Fibroblast of pulmonary artery (primary cell): ENCODE results near the gene POU2F1.

Experiments
- DNase-seq: peaks from one replicate; pipeline ENCODE4 v3.0.0-alpha.2; 2010; ENCODE audit warnings: low read depth
- H3K4me3 ChIP-seq: replicated peaks from 2 replicates; pipeline ENCODE4 v1.5.1; 2011; ENCODE audit warnings: low read depth, mild to moderate bottlenecking, control low read depth, low read length, moderate library complexity
- TF ChIP-seq, protein P1 (sequence below): IDR thresholded peaks from 2 replicates; pipeline ENCODE4 v1.5.1; 2011; ENCODE audit warnings: mild to moderate bottlenecking, control low read depth, low read length, inconsistent platforms; ENCODE audit errors: missing control alignments

Gene POU2F1

DNA sequence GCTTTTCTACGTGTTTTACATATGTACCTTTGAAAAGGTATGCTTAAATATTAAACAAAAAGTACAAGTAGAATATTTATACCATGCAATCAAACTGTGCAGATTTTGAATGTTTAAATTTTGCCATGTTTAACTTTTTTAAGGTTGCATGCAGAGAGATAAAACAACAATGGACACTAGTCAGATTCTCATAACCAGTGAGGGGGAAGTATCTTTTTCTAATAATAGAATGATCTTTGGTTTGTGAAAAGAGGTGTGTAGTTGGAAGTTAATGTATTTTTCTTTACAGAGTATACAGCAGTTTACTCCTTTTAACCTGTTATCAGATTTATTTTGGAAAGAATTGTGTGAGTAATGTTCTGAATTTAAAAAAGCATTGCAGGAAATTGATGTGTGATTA, 27.1 kb downstream of the POU2F1 start:
- no peak overlapping the region for H3K4me3 ChIP-seq
- no peak for DNase-seq
- TF ChIP-seq, protein P1, sequence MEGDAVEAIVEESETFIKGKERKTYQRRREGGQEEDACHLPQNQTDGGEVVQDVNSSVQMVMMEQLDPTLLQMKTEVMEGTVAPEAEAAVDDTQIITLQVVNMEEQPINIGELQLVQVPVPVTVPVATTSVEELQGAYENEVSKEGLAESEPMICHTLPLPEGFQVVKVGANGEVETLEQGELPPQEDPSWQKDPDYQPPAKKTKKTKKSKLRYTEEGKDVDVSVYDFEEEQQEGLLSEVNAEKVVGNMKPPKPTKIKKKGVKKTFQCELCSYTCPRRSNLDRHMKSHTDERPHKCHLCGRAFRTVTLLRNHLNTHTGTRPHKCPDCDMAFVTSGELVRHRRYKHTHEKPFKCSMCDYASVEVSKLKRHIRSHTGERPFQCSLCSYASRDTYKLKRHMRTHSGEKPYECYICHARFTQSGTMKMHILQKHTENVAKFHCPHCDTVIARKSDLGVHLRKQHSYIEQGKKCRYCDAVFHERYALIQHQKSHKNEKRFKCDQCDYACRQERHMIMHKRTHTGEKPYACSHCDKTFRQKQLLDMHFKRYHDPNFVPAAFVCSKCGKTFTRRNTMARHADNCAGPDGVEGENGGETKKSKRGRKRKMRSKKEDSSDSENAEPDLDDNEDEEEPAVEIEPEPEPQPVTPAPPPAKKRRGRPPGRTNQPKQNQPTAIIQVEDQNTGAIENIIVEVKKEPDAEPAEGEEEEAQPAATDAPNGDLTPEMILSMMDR = no peak

GRCh38 chr1:167248707-167249642, 28.3 kb downstream of the POU2F1 start:
- no peak overlapping the region for H3K4me3 ChIP-seq
- TF ChIP-seq, protein P1 = no peak
- no peak for DNase-seq

DNA sequence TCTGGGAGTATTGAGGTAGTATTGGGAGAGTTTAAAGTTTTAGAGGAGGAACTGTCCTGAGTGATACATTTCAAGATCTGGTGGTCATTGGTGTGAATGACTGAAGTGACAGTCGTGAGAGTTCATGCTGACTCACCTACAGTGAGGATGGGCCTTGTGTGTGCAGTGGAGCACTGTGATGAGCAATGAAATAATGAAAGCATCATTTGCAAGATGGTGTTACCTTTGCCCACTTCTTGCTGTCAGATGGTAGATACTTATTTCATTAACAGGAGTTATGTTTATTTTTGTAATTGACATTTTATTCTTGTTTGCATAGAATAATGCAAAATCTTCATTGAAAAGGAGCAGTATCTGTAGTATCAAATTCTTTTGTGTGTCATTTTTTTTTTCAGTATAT, 29.0 kb downstream of the POU2F1 start:
- no peak for DNase-seq
- TF ChIP-seq, protein P1 = no peak
- no peak overlapping the region for H3K4me3 ChIP-seq

DNA sequence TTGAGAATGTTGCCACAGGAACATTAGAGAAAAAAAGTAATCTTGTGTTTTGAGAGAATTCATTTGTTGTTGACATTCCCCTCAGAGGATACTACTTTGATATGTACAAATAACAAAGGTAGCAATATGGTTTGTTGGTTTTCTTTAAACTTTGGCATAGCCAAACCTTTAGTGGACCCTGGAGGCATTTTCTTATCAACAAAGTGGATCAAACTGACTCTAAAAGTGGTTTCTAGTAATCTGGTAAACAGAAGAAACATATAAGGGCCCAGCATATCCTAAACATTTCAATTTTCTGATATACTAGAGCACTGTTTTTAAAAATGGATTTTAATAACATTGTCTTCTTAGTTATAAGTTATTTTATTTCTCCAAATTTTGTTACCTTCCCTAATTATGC, 29.8 kb downstream of the POU2F1 start:
- TF ChIP-seq, protein P1 = no peak
- DNase-seq = no peak
- no peak overlapping the region for H3K4me3 ChIP-seq

GRCh38 chr1:167251472-167251871, 30.8 kb downstream of the POU2F1 start:
- H3K4me3 ChIP-seq = no peak overlapping the region
- no peak for DNase-seq
- TF ChIP-seq, protein P1 = no peak

DNA sequence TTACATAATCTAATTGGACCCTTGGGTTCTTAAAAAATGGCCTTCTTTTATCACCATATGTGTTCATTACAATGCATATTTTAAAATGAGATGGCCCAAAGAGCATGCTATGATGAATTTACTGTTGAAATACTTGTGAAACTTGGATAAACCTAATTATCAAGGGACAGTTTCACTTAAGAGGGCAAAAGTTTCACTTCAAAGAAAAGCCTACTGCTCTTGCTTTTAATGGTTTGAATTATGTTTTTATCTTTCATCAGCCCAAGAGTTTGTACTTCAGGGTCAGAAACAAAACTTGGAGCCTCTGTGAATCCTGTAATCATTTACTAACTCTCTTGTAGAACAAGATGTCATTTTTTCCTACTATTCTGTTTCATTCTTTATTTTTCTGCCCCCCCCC, 32.3 kb downstream of the POU2F1 start:
- no peak for DNase-seq
- TF ChIP-seq, protein P1 = no peak

DNA sequence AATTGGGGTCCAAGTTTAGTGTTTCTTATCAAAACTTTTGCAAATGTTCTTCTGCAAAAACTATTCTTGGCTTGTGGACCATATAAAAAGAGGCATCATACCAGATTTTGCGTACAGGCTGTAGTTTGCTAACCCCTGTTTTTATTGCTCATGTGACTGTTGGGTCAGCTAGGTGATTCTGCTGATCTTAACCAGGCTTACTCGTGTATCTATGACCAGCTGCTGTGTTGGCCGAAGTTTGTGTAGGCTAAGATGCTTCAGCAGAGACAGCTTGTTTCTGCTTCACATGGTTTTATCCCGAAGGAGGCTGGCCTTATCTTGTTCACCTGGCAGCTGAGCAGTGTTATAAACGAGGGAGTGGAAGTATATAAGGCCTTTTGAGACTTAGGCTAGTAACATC, 38.2 kb downstream of the POU2F1 start:
- no peak overlapping the region for H3K4me3 ChIP-seq
- DNase-seq = no peak
- TF ChIP-seq, protein P1 = no peak

More for the DNA sequence above, 32.3 kb downstream of the POU2F1 start:
- H3K4me3 ChIP-seq = no peak overlapping the region
